Astrocyte of the cerebellum (primary cell): Measurements from ENCODE around the gene MYH3.

Experiments
- DNase-seq: peaks from one replicate; pipeline ENCODE4 v3.0.0-alpha.2; 2011; ENCODE audit warnings: low read depth
- H3K4me3 ChIP-seq: 2 replicates; pipeline ENCODE4 v1.5.1; 2011; ENCODE audit warnings: mild to moderate bottlenecking, low read depth, low read length, moderate library complexity
- in situ Hi-C: cut with HindIII; loops from 2 replicates; pipeline ENCODE4 v1.10.0; 2017; ENCODE audit warnings: low sequenced_read_pairs
- TF ChIP-seq, protein P1 (sequence below): IDR thresholded peaks from 2 replicates; pipeline ENCODE4 v1.5.1; 2012; ENCODE audit warnings: low read length, low read depth, moderate library complexity, mild to moderate bottlenecking; ENCODE audit errors: missing control alignments

The MYH3 gene

DNA sequence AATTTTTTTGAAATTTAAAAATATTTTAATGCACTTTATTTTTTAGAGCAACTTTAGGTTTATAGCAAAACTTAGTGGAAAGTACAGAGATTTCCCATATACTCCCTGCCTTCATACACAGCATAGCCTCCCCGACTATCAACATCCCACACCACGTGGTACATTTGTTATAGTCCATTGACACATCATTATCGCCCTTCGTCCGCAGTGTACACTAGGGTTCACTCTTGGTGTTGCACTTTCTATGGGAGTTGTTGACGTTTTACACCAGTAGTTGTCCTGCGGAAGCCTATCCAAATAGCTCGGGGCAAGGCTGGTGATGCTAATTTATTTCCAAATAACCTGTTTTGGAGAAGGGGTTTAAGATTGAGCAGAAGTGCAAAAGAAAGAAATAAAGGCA is 52.6 kb downstream of the MYH3 start:
- H3K4me3 ChIP-seq, result no peak overlapping the region
- TF ChIP-seq, protein P1, sequence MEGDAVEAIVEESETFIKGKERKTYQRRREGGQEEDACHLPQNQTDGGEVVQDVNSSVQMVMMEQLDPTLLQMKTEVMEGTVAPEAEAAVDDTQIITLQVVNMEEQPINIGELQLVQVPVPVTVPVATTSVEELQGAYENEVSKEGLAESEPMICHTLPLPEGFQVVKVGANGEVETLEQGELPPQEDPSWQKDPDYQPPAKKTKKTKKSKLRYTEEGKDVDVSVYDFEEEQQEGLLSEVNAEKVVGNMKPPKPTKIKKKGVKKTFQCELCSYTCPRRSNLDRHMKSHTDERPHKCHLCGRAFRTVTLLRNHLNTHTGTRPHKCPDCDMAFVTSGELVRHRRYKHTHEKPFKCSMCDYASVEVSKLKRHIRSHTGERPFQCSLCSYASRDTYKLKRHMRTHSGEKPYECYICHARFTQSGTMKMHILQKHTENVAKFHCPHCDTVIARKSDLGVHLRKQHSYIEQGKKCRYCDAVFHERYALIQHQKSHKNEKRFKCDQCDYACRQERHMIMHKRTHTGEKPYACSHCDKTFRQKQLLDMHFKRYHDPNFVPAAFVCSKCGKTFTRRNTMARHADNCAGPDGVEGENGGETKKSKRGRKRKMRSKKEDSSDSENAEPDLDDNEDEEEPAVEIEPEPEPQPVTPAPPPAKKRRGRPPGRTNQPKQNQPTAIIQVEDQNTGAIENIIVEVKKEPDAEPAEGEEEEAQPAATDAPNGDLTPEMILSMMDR, result no peak
- no peak for DNase-seq
- in situ Hi-C loops, result loop anchor here (25.0 kb wide), 1 partner anchor 292 kb away; no protein-coding TSS in a partner anchor

DNA sequence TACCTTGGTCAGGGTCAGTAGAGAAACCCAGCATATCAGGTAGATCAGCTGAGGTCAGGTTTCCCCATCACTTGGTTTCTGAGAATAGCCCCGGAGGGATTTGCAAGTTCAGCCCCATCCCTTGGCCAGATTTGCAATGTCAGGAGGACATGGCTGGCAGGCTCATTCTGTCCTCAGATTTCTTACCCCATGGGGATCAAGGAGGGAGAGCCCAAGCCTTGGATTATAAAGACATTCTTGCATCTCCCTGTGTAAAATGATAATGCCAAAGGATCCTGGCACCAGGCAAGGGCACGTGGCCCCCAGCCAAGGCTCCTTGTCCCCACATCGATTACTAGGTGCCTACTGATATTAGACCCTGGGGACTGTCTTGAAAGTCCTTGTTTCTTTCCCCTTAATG is 53.2 kb downstream of the MYH3 start:
- TF ChIP-seq, protein P1, result no peak
- H3K4me3 ChIP-seq, result no peak overlapping the region
- DNase-seq, result no peak
- in situ Hi-C loops, result loop anchor here (25.0 kb wide), 1 partner anchor 292 kb away; no protein-coding TSS in a partner anchor

DNA sequence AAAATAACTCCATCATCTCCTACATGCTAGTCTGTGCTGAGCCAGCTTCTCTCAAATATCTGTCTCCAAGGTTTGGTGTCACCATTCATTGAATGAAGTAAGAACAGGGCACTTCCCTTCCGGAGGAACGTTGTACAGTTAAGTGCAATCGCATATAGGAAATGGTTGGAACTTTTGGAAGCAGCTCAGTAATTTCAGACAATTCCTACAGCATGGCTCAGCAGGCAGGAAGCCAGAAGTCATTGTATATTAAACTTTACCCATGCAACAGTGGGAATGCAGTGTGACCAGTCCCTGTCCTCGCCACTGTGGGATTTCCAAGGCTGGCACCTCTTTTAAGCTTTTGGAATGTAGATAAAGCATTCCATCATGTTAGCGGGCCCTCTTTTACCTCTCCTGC is 56.5 kb downstream of the MYH3 start:
- no peak for DNase-seq
- no peak overlapping the region for H3K4me3 ChIP-seq
- TF ChIP-seq, protein P1, result no peak
- in situ Hi-C loops, result loop anchor here (25.0 kb wide), 1 partner anchor 288 kb away; no protein-coding TSS in a partner anchor

DNA sequence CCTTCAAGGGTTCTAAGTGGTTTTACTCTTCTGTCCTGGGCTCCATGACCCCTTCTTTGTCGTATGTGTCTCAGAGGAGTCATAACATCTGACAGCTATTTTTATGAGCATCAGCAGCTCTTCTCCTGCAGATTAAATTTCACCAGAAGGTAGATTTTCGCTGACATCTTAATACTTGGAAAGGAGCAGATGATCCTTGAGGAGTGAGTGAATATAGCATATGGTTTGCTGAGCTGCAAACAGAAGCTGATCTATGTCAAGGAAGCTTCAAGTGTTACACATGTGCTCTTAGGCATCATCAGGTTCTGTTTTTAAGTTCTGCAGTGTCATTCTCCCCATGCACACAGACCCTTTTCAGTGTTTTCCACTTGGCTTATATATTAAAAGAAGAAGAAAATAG is 58.5 kb downstream of the MYH3 start:
- in situ Hi-C loops, result no loop called here
- DNase-seq, result no peak
- no peak overlapping the region for H3K4me3 ChIP-seq
- TF ChIP-seq, protein P1, result no peak

DNA sequence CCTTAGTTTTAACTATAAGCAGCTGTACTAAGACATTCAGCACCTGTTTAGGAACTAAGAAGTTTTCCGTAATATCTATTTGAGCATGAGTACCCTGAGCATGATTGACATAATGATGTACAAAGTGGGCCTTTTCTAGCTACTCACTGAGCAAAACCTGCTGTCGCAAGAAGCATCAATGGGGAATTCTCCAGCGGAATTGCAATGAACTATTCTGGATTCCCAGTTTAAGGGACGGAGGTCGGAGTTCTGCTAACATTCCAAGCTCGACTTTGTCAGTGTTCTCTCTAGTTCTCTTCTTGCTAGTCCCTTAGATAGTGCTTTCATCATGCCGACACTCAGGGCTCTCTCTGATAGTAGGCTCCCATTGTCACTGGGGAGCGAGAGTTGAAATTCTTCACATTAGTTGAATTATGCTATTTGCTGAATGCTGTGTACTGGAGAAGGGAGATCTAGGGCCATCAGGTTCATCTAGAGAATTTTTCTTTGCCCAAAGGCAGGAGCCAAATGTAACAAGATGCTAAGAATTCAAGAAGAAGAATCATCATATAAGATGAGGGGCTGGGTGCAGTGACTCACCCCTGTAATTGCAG is 67.5 kb downstream of the MYH3 start:
- no peak overlapping the region for H3K4me3 ChIP-seq
- TF ChIP-seq, protein P1, result no peak
- DNase-seq, result no peak
- in situ Hi-C loops, result no loop called here

DNA sequence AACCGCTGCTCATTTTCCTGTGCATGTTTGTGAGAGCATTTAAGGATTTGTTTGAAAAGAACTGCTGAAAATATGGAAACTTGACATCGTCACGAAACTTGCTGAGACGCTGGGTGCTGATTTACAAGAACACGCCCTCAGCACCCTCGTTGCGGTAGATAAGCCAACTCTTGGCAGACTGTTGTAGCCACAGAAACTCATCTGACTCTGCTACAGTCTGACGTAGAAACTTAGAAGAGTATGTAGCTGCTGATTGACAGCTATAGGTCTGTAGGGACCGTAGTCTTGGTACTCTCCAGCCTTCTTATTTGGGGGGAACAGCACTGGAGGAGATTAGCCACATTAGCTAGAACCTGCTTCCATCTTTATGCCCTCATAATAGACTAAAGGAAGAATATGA is 71.6 kb downstream of the MYH3 start:
- in situ Hi-C loops, result no loop called here
- no peak for DNase-seq
- H3K4me3 ChIP-seq, result no peak overlapping the region
- TF ChIP-seq, protein P1, result no peak
